ENCODE results near the gene MYO1H.

DNA sequence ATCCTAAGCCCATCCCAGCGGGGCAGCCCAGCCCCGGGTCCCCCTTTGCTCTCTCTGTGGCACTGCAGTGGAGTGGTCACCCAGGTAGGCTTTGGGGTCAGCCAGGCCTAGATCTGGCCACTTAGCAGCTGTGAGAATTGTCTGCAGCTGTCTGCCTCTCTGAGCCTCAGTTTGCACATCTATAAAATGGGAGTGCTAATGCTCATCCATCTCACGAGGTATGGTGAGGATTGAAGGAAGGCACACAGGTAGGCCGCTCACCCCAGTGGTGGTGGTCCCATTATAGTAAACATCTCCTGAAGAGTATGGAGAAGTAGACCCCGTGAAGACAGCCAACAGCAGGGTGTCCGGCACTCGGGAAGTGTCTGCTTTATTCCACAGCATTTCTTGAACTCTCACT is 47.9 kb upstream of the MYO1H start:
- TF ChIP-seq YY1 (IDR thresholded peaks at IDR 0.05; ENCODE audit: insufficient read depth, insufficient read length), result no peak
- TF ChIP-seq ZNF274 (IDR thresholded peaks at IDR 0.05; ENCODE audit: low read depth, low read length), result no peak

All from NT2/D1 (cell line).